ENCODE results near the gene PLAGL2.

PLAGL2 gene

DNA sequence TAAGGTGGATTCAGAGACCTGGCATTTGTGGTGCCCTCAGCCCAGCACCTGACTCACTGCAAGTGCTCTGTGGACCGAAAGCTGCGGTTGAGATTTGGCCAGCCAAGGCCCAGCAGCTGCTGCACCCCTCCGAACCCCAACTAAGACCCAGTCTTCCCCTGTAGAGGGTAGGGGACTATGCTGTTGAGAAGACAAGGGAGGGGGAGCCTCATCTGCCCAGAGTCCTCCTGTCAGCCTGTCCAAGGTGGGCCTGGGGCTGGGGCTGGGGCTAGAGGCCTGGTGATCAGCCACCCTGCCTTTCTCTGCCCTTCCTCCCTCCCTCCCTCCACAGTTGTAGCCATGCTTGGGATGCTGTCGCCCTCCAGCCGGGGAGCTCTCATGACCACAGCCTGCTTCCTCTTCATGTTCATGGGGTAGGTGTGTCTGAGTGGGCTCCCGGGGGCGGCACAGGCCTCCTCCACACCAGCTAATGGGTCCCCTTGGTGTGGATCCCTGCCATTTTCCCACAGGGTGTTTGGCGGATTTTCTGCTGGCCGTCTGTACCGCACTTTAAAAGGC is 57.2 kb downstream of the PLAGL2 start:
- no peak for DNase-seq

GRCh38 chr20:32149566-32150170 is 57.9 kb downstream of the PLAGL2 start:
- no peak for DNase-seq

GRCh38 chr20:32144898-32145662 is 62.5 kb downstream of the PLAGL2 start:
- no peak for DNase-seq

DNA sequence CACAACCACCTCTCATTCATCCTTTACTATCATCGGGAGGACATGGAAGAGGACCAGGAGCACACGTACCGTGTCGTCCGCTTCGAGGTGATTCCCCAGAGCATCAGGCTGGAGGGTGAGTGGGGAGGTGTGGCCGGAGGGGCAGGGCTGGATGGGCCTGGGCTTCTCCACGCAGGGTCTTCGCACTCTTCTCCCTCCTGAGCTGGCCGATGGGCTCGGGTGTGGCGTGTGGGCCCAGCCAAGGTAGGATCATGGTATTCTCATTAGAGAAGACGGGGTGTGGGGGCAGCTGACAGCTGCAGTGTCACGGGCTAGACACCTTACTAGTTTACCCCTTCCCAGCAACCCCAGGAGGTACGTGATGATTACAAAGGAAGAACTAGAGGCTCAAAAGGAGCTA is 64.6 kb downstream of the PLAGL2 start:
- DNase-seq, result no peak

Measured in fibroblast of skin of back (primary cell).